ENCODE measurements around the gene CYGB. TPM values are rescaled to one million over a fixed set of nuclear protein-coding genes. Genes with fewer than 3 reads are reported as not detected.

The CYGB gene
- total and polyA plus RNA-seq, 2 of the 13 experiments (the other 11 are each of a cell fraction or from before 2014, with no cell fraction given), result 18.9 to 27.1 TPM

DNA sequence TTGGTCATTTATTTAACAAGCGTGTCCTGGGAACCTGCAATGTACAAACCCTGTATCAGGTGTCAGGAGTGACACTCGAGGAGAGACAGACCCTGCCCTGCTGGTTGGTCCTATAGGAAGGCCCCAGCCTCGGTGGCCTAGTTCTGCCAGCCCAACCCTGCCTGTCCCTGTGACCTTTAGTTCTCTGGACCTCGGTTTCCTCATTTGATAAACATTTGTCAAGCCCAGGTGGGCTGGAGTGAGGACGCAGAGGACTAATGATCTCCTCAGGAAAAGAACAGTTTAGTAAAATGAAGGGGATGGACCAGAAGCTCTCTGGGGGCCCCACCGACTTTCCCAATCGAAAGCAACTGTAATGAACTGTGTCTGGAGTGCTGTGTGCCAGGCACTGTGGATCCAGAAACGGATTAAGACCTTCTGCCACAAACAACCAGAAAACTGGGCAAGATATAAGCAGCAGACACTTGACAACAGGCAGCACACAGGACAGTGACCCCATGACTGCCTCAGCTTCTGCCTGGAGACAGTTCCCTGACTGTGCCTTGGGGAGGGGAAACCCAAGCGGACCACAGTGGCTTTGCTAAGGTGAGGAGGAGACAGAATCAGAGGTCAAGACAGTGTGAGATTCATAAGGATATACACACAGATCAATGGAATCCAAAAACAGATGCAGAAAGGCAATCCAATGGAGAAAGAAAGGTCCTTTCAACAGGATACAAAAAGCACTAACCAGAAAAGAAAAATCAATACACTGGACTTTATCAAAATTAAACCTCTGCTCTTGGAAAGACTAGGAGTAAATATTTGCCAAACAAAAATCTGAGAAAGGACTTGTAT, 11.1 kb upstream of the CYGB start (continued):
- TF ChIP-seq, protein P1, sequence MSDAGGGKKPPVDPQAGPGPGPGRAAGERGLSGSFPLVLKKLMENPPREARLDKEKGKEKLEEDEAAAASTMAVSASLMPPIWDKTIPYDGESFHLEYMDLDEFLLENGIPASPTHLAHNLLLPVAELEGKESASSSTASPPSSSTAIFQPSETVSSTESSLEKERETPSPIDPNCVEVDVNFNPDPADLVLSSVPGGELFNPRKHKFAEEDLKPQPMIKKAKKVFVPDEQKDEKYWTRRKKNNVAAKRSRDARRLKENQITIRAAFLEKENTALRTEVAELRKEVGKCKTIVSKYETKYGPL (CRISPR knock-in tag; IDR thresholded peaks at IDR 0.05), result no peak
- TF ChIP-seq ZFY (CRISPR knock-in tag; IDR thresholded peaks at IDR 0.05) (peak; percentile 71), ZNF230 (CRISPR knock-in tag; IDR thresholded peaks at IDR 0.05) (peak; percentile 39; the same call in 1 of the 2 replicates), REXO4 (CRISPR knock-in tag; IDR thresholded peaks at IDR 0.05; ENCODE audit: borderline replicate concordance) (no peak), ZNF335 (CRISPR knock-in tag; IDR thresholded peaks at IDR 0.05) (peak; percentile 93), SNRNP70 (IDR thresholded peaks at IDR 0.05; ENCODE audit: low read depth, low read length) (no peak), CCDC6 (CRISPR knock-in tag; IDR thresholded peaks at IDR 0.05) (peak; percentile 40; the same call in 1 of the 2 replicates), FOXP4 (CRISPR knock-in tag; IDR thresholded peaks at IDR 0.05) (peak; percentile 49; the same call in 1 of the 2 replicates), ZNF792 (CRISPR knock-in tag; IDR thresholded peaks at IDR 0.05) (peak; percentile 76; the same call in 1 of the 2 replicates), ZNF704 (CRISPR knock-in tag; IDR thresholded peaks at IDR 0.05; ENCODE audit: borderline replicate concordance) (no peak), ZNF772 (CRISPR knock-in tag; IDR thresholded peaks at IDR 0.05) (peak; percentile 65; the same call in 1 of the 2 replicates), ZNF629 (CRISPR knock-in tag; conservative IDR thresholded peaks at IDR 0.05) (no peak)
- TF ChIP-seq, protein P2, sequence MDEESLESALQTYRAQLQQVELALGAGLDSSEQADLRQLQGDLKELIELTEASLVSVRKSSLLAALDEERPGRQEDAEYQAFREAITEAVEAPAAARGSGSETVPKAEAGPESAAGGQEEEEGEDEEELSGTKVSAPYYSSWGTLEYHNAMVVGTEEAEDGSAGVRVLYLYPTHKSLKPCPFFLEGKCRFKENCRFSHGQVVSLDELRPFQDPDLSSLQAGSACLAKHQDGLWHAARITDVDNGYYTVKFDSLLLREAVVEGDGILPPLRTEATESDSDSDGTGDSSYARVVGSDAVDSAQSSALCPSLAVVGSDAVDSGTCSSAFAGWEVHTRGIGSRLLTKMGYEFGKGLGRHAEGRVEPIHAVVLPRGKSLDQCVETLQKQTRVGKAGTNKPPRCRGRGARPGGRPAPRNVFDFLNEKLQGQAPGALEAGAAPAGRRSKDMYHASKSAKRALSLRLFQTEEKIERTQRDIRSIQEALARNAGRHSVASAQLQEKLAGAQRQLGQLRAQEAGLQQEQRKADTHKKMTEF (CRISPR knock-in tag; IDR thresholded peaks at IDR 0.05), result no peak
- TF ChIP-seq, protein P3, sequence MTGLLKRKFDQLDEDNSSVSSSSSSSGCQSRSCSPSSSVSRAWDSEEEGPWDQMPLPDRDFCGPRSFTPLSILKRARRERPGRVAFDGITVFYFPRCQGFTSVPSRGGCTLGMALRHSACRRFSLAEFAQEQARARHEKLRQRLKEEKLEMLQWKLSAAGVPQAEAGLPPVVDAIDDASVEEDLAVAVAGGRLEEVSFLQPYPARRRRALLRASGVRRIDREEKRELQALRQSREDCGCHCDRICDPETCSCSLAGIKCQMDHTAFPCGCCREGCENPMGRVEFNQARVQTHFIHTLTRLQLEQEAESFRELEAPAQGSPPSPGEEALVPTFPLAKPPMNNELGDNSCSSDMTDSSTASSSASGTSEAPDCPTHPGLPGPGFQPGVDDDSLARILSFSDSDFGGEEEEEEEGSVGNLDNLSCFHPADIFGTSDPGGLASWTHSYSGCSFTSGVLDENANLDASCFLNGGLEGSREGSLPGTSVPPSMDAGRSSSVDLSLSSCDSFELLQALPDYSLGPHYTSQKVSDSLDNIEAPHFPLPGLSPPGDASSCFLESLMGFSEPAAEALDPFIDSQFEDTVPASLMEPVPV (CRISPR knock-in tag; IDR thresholded peaks at IDR 0.05), result no peak
- TF ChIP-seq, protein P4, sequence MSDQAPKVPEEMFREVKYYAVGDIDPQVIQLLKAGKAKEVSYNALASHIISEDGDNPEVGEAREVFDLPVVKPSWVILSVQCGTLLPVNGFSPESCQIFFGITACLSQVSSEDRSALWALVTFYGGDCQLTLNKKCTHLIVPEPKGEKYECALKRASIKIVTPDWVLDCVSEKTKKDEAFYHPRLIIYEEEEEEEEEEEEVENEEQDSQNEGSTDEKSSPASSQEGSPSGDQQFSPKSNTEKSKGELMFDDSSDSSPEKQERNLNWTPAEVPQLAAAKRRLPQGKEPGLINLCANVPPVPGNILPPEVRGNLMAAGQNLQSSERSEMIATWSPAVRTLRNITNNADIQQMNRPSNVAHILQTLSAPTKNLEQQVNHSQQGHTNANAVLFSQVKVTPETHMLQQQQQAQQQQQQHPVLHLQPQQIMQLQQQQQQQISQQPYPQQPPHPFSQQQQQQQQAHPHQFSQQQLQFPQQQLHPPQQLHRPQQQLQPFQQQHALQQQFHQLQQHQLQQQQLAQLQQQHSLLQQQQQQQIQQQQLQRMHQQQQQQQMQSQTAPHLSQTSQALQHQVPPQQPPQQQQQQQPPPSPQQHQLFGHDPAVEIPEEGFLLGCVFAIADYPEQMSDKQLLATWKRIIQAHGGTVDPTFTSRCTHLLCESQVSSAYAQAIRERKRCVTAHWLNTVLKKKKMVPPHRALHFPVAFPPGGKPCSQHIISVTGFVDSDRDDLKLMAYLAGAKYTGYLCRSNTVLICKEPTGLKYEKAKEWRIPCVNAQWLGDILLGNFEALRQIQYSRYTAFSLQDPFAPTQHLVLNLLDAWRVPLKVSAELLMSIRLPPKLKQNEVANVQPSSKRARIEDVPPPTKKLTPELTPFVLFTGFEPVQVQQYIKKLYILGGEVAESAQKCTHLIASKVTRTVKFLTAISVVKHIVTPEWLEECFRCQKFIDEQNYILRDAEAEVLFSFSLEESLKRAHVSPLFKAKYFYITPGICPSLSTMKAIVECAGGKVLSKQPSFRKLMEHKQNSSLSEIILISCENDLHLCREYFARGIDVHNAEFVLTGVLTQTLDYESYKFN (CRISPR knock-in tag; conservative IDR thresholded peaks at IDR 0.05), result peak; percentile 75
